GM23248 (cell line): ENCODE results near the gene GTF2I. TPM values are rescaled to one million over a fixed set of nuclear protein-coding genes. Genes with fewer than 3 reads are reported as not detected.

Source experiments
- DNase-seq: peaks from one replicate; pipeline ENCODE4 v3.0.0-alpha.2; 2015
- H2AFZ ChIP-seq: fragments of 200-600 bp; sonication (generic); 2 replicates; pipeline ENCODE4 v1.6.1; 2016; ENCODE audit warnings: antibody characterized with exemption
- H3F3A ChIP-seq: fragments of 200-600 bp; sonication (generic); 2 replicates; pipeline ENCODE4 v1.6.1; 2016; ENCODE audit warnings: mild to moderate bottlenecking, antibody characterized with exemption, mixed run types; ENCODE audit not compliant: insufficient read depth
- H3K27ac ChIP-seq: fragments of 200-600 bp; sonication (generic); 2 replicates; pipeline ENCODE4 v1.5.1; 2016; ENCODE audit warnings: mild to moderate bottlenecking
- H3K27me3 ChIP-seq: fragments of 200-600 bp; sonication (generic); replicated peaks from 2 replicates; pipeline ENCODE4 v1.6.1; 2016; ENCODE audit warnings: mild to moderate bottlenecking; ENCODE audit not compliant: insufficient read depth
- H3K36me3 ChIP-seq: fragments of 200-600 bp; sonication (generic); 2 replicates; pipeline ENCODE4 v1.6.1; 2016; ENCODE audit warnings: low read depth, mild to moderate bottlenecking
- H3K4me1 ChIP-seq: fragments of 200-600 bp; sonication (generic); 2 replicates; pipeline ENCODE4 v1.6.1; 2016; ENCODE audit warnings: mild to moderate bottlenecking; ENCODE audit not compliant: insufficient read depth
- H3K4me2 ChIP-seq: fragments of 200-600 bp; sonication (generic); one replicate; pipeline ENCODE4 v1.6.1; 2016; ENCODE audit warnings: mild to moderate bottlenecking; ENCODE audit not compliant: unreplicated experiment
- H3K4me3 ChIP-seq: fragments of 200-600 bp; sonication (generic); 2 replicates; pipeline ENCODE4 v1.5.1; 2016; ENCODE audit warnings: mild to moderate bottlenecking
- H3K79me2 ChIP-seq: fragments of 200-600 bp; sonication (generic); 2 replicates; pipeline ENCODE4 v1.6.1; 2016; ENCODE audit warnings: mild to moderate bottlenecking; ENCODE audit not compliant: insufficient read depth
- H3K9ac ChIP-seq: fragments of 200-600 bp; sonication (generic); 2 replicates; pipeline ENCODE4 v1.6.1; 2016; ENCODE audit warnings: mild to moderate bottlenecking
- H3K9me2 ChIP-seq: fragments of 200-600 bp; sonication (generic); 2 replicates; pipeline ENCODE4 v1.6.1; 2016; ENCODE audit warnings: mixed run types, mild to moderate bottlenecking, moderate library complexity; ENCODE audit not compliant: insufficient read depth
- H3K9me3 ChIP-seq: fragments of 200-600 bp; sonication (generic); one replicate; pipeline ENCODE4 v1.6.1; 2017; ENCODE audit warnings: low read depth
- H4K20me1 ChIP-seq: fragments of 200-600 bp; sonication (generic); 2 replicates; pipeline ENCODE4 v1.6.0; 2016; ENCODE audit not compliant: insufficient read depth
- EZH2 ChIP-seq: fragments of 200-600 bp; sonication (generic); IDR thresholded peaks from 2 replicates; pipeline ENCODE4 v1.6.1; 2018; ENCODE audit warnings: antibody characterized with exemption, mild to moderate bottlenecking; ENCODE audit not compliant: insufficient read depth, poor library complexity, severe bottlenecking
- EZH2phosphoT487 ChIP-seq: fragments of 200-600 bp; sonication (generic); IDR thresholded peaks from 2 replicates; pipeline ENCODE4 v1.6.1; 2018; ENCODE audit warnings: antibody characterized with exemption, moderate library complexity, mild to moderate bottlenecking, low read depth; ENCODE audit not compliant: insufficient read depth
- WGBS, 2 experiments: methylation state at CpG; one replicate each; pipeline ENCODE4 v1.1.6; 2015 to 2017; ENCODE audit warnings: low lambda C conversion rate in 2 of 2, low coverage in 1 of 2; ENCODE audit errors: missing lambda C conversion rate in 2 of 2; 5-methylcytosine and 5-hydroxymethylcytosine counted together
- in situ Hi-C: fragments of 300-500 bp; cut with MboI; formaldehyde crosslinking; loops from 2 replicates; pipeline ENCODE4 v1.15.0; 2020
- polyA plus RNA-seq: library from polyadenylated mRNA; unstranded; fragments of >200 nt; fragmentation: Nextera tagmentation; extraction: Ambion mirVana; gene quantifications from 2 replicates; pipeline ENCODE4 v1.2.1, GENCODE V29; 2016
- total RNA-seq: library from RNA; depleted of rRNA; stranded (reverse); fragments of >200 nt; shearing (Covaris generic); gene quantifications from 2 replicates; pipeline ENCODE4 v1.2.3, GENCODE V29; 2014

Gene GTF2I
- total and polyA plus RNA-seq, 2 experiments from 2014 or later = 76.0 to 90.9 TPM

DNA sequence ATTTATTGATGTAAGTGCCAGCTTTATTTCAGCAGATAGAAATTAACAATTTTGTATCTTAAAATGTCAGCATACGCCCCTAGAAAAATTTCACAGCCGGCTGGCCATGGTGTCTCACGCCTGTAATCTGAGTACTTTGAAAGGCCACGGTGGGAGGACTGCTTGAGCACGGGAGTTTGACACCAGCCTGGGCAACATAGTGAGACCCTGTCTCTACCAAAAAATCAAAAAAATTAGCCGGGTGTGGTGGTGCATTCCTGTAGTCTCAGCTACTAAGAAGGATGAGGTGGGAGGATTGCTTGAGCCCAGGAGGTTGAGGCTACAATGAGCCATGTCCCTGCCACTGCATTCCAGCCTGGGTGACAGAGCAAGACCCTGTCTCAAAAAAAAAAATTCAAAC lies 14.1 kb downstream of the GTF2I start:
- WGBS, 2 experiments = 60 to 68% methylated on average over 6 of the region's 6 CpGs
- TF ChIP-seq EZH2 = no peak
- TF ChIP-seq EZH2phosphoT487 = no peak
- 0 out of 2 replicates have a peak, but pooled peaks cover 5% of the 10 kb centered on the region for H3K36me3 ChIP-seq
- peaks cover 4% of the 10 kb centered on the region; the same call in 1 of the 2 replicates for H3K4me1 ChIP-seq
- H2AFZ ChIP-seq = no peak overlapping the region
- no peak overlapping the region for H3K9ac ChIP-seq
- no peak overlapping the region for H3K4me2 ChIP-seq
- H3K9me2 ChIP-seq = no peaks in the 10 kb centered on the region
- peaks cover 9% of the 10 kb centered on the region; the same call in 1 of the 2 replicates for H4K20me1 ChIP-seq
- no peaks in the 10 kb centered on the region for H3K9me3 ChIP-seq
- no peak for DNase-seq
- peaks cover 100% of the 10 kb centered on the region for H3K79me2 ChIP-seq
- in situ Hi-C loops = no loop called here
- H3K27ac ChIP-seq = no peak overlapping the region
- no peaks in the 10 kb centered on the region for H3K27me3 ChIP-seq
- no peaks in the 10 kb centered on the region for H3F3A ChIP-seq
- no peak overlapping the region for H3K4me3 ChIP-seq

DNA sequence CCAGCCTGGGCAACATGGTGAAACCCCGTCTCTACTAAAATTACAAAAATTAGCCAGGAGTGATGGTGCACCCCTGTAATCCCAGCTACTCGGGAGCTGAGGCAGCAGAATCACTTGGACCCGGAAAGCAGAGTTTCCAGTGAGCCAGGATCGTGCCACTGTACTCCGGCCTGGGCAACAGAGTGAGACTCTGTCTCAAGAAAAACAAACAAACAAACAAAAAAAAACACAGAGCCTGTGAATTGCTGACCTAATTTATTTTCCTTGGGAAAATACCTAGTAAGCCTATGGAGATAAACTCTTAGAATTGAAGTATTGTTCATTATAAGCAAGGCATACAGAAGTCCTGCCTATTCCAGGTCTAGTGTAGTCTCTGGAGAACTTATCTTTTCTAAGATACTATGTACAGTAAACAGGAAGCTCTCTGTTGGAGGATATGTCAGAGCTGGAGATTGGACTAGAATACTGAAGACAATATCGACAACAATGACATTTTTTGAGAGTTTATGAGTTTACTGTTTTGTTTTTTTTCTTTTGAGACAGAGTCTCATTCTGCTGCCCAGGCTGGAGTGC lies 14.9 kb downstream of the GTF2I start:
- Histone ChIP-seq H4K20me1 (peaks cover 7% of the 10 kb centered on the region; the same call in 1 of the 2 replicates), H3K9me3 (no peaks in the 10 kb centered on the region), H3K4me3 (no peak overlapping the region), H3K79me2 (peaks cover 100% of the 10 kb centered on the region), H2AFZ (no peak overlapping the region), H3K27me3 (no peaks in the 10 kb centered on the region), H3K4me1 (peaks cover 9% of the 10 kb centered on the region; the same call in 1 of the 2 replicates), H3K9me2 (no peaks in the 10 kb centered on the region), H3K27ac (no peak overlapping the region), H3K4me2 (no peak overlapping the region), H3K36me3 (0 out of 2 replicates have a peak, but pooled peaks cover 5% of the 10 kb centered on the region), H3F3A (no peaks in the 10 kb centered on the region), H3K9ac (no peak overlapping the region)
- in situ Hi-C loops = no loop called here
- TF ChIP-seq EZH2 (no peak), EZH2phosphoT487 (no peak)
- no peak for DNase-seq
- 75 to 80% methylated on average over 6 of the region's 6 CpGs for WGBS, 2 experiments

DNA sequence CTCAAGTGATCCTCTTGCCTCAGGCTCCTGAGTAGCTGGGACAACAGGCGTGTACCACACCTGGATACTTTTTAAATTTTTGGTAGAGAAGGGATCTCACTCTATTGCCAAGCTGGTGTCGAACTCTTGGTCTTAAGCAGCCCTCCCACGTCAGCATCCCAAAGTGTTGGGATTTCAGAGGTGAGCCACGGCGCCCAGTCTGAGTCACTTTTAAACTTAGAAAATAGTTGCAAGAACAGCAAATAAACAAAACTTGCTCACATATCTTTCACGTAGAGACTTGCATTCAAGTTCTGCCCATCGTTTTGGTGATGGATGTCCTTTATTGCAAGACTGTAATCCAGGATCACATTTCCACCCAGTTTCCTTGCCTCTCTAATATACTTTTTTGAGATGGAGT lies 16.6 kb downstream of the GTF2I start:
- Histone ChIP-seq H3K79me2 (peaks cover 100% of the 10 kb centered on the region), H3K27me3 (no peaks in the 10 kb centered on the region), H3K4me2 (no peak overlapping the region), H3K36me3 (0 out of 2 replicates have a peak, but pooled peaks cover 5% of the 10 kb centered on the region), H3K9me2 (no peaks in the 10 kb centered on the region), H4K20me1 (peaks cover 5% of the 10 kb centered on the region; the same call in 1 of the 2 replicates), H3K27ac (no peak overlapping the region), H3K9me3 (no peaks in the 10 kb centered on the region), H3K9ac (no peak overlapping the region), H3F3A (no peaks in the 10 kb centered on the region), H2AFZ (no peak overlapping the region), H3K4me1 (peaks cover 9% of the 10 kb centered on the region; the same call in 1 of the 2 replicates), H3K4me3 (no peak overlapping the region)
- no peak for DNase-seq
- 88 to 90% methylated on average over 7 of the region's 7 CpGs for WGBS, 2 experiments
- in situ Hi-C loops = no loop called here
- TF ChIP-seq EZH2phosphoT487 (no peak), EZH2 (no peak)

DNA sequence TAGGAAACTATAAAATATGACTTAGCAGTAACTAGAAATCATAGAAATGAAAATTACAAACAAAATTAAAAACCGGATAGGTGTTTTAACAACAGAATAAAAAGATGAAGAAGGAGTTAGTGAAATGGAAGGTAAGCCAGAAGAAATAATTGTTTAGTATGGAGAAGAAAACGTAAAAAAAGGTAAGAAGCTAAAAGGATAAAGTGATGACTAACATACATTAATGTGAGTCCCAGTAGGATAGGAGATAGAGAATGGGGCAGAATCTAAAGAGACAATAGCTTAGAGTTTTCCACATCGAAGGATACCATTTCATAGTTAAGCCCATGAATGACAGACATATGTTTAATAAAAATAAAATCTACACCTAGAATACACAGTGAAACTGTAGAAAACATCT lies 25.3 kb downstream of the GTF2I start:
- no peak overlapping the region for H3K9ac ChIP-seq
- no peak overlapping the region for H2AFZ ChIP-seq
- no peaks in the 10 kb centered on the region for H3K27me3 ChIP-seq
- 0 out of 2 replicates have a peak, but pooled peaks cover 4% of the 10 kb centered on the region for H3K36me3 ChIP-seq
- DNase-seq = no peak
- no peaks in the 10 kb centered on the region for H3K4me1 ChIP-seq
- 97% methylated on average over 3 of the region's 3 CpGs for WGBS, 2 experiments
- TF ChIP-seq EZH2phosphoT487 (no peak), EZH2 (no peak)
- no peak overlapping the region for H3K27ac ChIP-seq
- H3K4me3 ChIP-seq = no peak overlapping the region
- H4K20me1 ChIP-seq = peaks cover 13% of the 10 kb centered on the region; the same call in 1 of the 2 replicates
- peaks cover 100% of the 10 kb centered on the region for H3K79me2 ChIP-seq
- in situ Hi-C loops = no loop called here
- no peak overlapping the region for H3K4me2 ChIP-seq
- no peaks in the 10 kb centered on the region for H3K9me3 ChIP-seq
- H3K9me2 ChIP-seq = no peaks in the 10 kb centered on the region
- H3F3A ChIP-seq = 0 out of 2 replicates have a peak, but pooled peaks cover 4% of the 10 kb centered on the region
